HFFc6 (cell line): ENCODE data around the gene OR1E2. TPM values are rescaled to one million over a fixed set of nuclear protein-coding genes. Genes with fewer than 3 reads are reported as not detected.
"Not testable (repeated sequence)": the region's sequence is repeated elsewhere in the genome, so short reads cannot be mapped to it uniquely, and the experiment has no call there.

Source experiments
- DNase-seq: peaks from one replicate; pipeline ENCODE4 v3.0.0-alpha.2; 2018
- H3K27ac Mint-ChIP-seq: 2 replicates; pipeline ENCODE4 v1.8.0; 2020; ENCODE audit warnings: mild to moderate bottlenecking, mixed read lengths
- H3K27me3 Mint-ChIP-seq: 2 replicates; pipeline ENCODE4 v1.8.0; 2021; ENCODE audit warnings: mild to moderate bottlenecking, moderate library complexity, mixed read lengths; ENCODE audit not compliant: insufficient read depth
- H3K36me3 Mint-ChIP-seq: 2 replicates; pipeline ENCODE4 v1.8.0; 2021; ENCODE audit warnings: low read depth, mixed read lengths
- H3K4me1 Mint-ChIP-seq: 2 replicates; pipeline ENCODE4 v1.8.0; 2020; ENCODE audit warnings: low read depth, mixed read lengths
- H3K4me3 Mint-ChIP-seq: 2 replicates; pipeline ENCODE4 v1.8.0; 2020; ENCODE audit warnings: mild to moderate bottlenecking, moderate library complexity, mixed read lengths
- H3K9me3 Mint-ChIP-seq: 2 replicates; pipeline ENCODE4 v1.8.0; 2020; ENCODE audit warnings: mild to moderate bottlenecking, mixed read lengths
- CTCF ChIP-seq: fragments of 200-600 bp; sonication (generic); IDR thresholded peaks from 2 replicates; pipeline ENCODE4 v1.5.0; 2021; ENCODE audit warnings: antibody characterized with exemption, mild to moderate bottlenecking
- total RNA-seq, 6 experiments: library from RNA; stranded (reverse); fragmentation: NEBNext Ultra II Directional; extraction: Animal tissue kit (Norgen Biotek cat#: 25700); gene quantifications; 2 replicates in 1 of 6; 3 replicates in 5 of 6; pipeline ENCODE4 v1.2.3, GENCODE V29; 2021

OR1E2 gene
- total RNA-seq, 6 experiments from 2014 or later, result not detected

GRCh38 chr17:3447625-3448024 is 14.0 kb upstream of the OR1E2 start:
- TF ChIP-seq CTCF, result no peak
- Mint-ChIP-seq H3K4me3 (no peak overlapping the region), H3K27me3 (peaks cover 2% of the 10 kb centered on the region; the same call in 1 of the 2 replicates), H3K27ac (no peak overlapping the region; the same call in 1 of the 2 replicates), H3K9me3 (no peaks in the 10 kb centered on the region), H3K4me1 (peaks cover 19% of the 10 kb centered on the region), H3K36me3 (no peaks in the 10 kb centered on the region)
- DNase-seq, result no peak

- Mint-ChIP-seq H3K4me3 (no peak overlapping the region), H3K9me3 (no peaks in the 10 kb centered on the region), H3K36me3 (no peaks in the 10 kb centered on the region), H3K27me3 (peaks cover 2% of the 10 kb centered on the region), H3K4me1 (no peaks in the 10 kb centered on the region), H3K27ac (no peak overlapping the region)
- no peak for TF ChIP-seq CTCF
- DNase-seq, result no peak
These were observed 6.8 kb upstream of the OR1E2 start for GRCh38 chr17:3440451-3440850.

- H3K4me1 Mint-ChIP-seq, result no peaks in the 10 kb centered on the region
- no peak for TF ChIP-seq CTCF
- H3K27me3 Mint-ChIP-seq, result peaks cover 3% of the 10 kb centered on the region
- no peak overlapping the region for H3K4me3 Mint-ChIP-seq
- H3K9me3 Mint-ChIP-seq, result no peaks in the 10 kb centered on the region
- no peak overlapping the region for H3K27ac Mint-ChIP-seq
- DNase-seq, result no peak
- H3K36me3 Mint-ChIP-seq, result no peaks in the 10 kb centered on the region
These were observed 4.7 kb upstream of the OR1E2 start for GRCh38 chr17:3438368-3438767.

GRCh38 chr17:3433215-3433614 is 426 bp downstream of the OR1E2 start:
- H3K4me3 Mint-ChIP-seq, H3K27ac Mint-ChIP-seq, H3K27me3 Mint-ChIP-seq, H3K4me1 Mint-ChIP-seq, DNase-seq, H3K36me3 Mint-ChIP-seq: not testable (repeated sequence)
- H3K9me3 Mint-ChIP-seq, result peaks cover 12% of the 10 kb centered on the region; the same call in 1 of the 2 replicates

- Mint-ChIP-seq H3K36me3 (no peaks in the 10 kb centered on the region), H3K27ac (no peak overlapping the region), H3K4me3 (no peak overlapping the region), H3K9me3 (peaks cover under 1% of the 10 kb centered on the region; the same call in 1 of the 2 replicates), H3K27me3 (peaks cover 3% of the 10 kb centered on the region), H3K4me1 (no peaks in the 10 kb centered on the region)
- DNase-seq, result no peak
- TF ChIP-seq CTCF, result no peak
These were observed 15.4 kb downstream of the OR1E2 start for GRCh38 chr17:3418222-3418621.

GRCh38 chr17:3415610-3416009 is 18.0 kb downstream of the OR1E2 start:
- Mint-ChIP-seq H3K4me3 (no peak overlapping the region), H3K27me3 (peaks cover 5% of the 10 kb centered on the region), H3K36me3 (no peaks in the 10 kb centered on the region), H3K9me3 (peaks cover 5% of the 10 kb centered on the region), H3K4me1 (no peaks in the 10 kb centered on the region), H3K27ac (no peak overlapping the region)
- DNase-seq, result no peak
- TF ChIP-seq CTCF, result no peak

GRCh38 chr17:3412216-3412615 is 21.4 kb downstream of the OR1E2 start:
- H3K27me3 Mint-ChIP-seq, H3K27ac Mint-ChIP-seq, DNase-seq, H3K4me1 Mint-ChIP-seq, H3K36me3 Mint-ChIP-seq, H3K4me3 Mint-ChIP-seq: not testable (repeated sequence)
- peaks cover 23% of the 10 kb centered on the region for H3K9me3 Mint-ChIP-seq
